LNCAP (cell line): ENCODE measurements around the gene LSS.
A peak's percentile ranks its signal among the peaks of the same experiment; 100 is the strongest.

Experiments
- CTCF ChIP-seq: fragments of 450-650 bp; IDR thresholded peaks from 2 replicates; pipeline ENCODE4 v1.5.1; 2017; ENCODE audit warnings: mild to moderate bottlenecking

Gene LSS

GRCh38 chr21:46229133-46229922 lies 754 bp upstream of the LSS start:
- TF ChIP-seq CTCF = peak; percentile 50

GRCh38 chr21:46227811-46228344 lies 696 bp downstream of the LSS start:
- no peak for TF ChIP-seq CTCF

GRCh38 chr21:46226920-46227599 lies 1.5 kb downstream of the LSS start:
- TF ChIP-seq CTCF = no peak

GRCh38 chr21:46226146-46226545 lies 2.4 kb downstream of the LSS start:
- no peak for TF ChIP-seq CTCF

- no peak for TF ChIP-seq CTCF
These were observed 5.4 kb downstream of the LSS start for GRCh38 chr21:46223217-46223616.

GRCh38 chr21:46222436-46223116 lies 6.0 kb downstream of the LSS start:
- TF ChIP-seq CTCF = no peak

- TF ChIP-seq CTCF = no peak
These were observed 6.7 kb downstream of the LSS start for GRCh38 chr21:46221664-46222435.
